ENCODE data around the gene SNRPE. TPM values are rescaled to one million over a fixed set of nuclear protein-coding genes. Genes with fewer than 3 reads are reported as not detected.
A peak's percentile ranks its signal among the peaks of the same experiment; 100 is the strongest.

Gene SNRPE
- total RNA-seq, 1 donor, result 53.1 TPM

DNA sequence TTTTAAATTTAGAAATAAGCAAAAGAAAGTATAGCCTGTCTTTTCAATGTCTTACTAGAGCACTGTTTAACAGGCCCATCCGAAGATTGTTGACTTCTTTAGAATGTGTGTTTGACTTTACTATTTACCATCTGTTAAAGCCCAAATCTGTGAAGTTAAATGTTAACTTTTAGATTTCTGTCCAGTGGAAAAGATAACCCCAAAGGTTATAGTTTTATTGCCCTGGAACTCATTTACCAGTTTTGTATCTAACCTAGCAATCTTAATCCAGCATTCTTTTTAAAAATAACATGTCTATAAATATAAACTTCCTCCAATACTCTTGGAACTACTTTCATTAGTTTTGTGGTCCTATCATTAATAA lies 37.9 kb downstream of the SNRPE start:
- H3K4me3 ChIP-seq (ENCODE audit: low read depth, low read length), result no peak overlapping the region
- DNase-seq (ENCODE audit: low read depth), result no peak
- no peak for TF ChIP-seq CTCF (IDR thresholded peaks at IDR 0.05; ENCODE audit: insufficient read depth, low read depth, low read length)

- no peak for DNase-seq (ENCODE audit: low read depth)
- no peak for TF ChIP-seq CTCF (IDR thresholded peaks at IDR 0.05; ENCODE audit: insufficient read depth, low read depth, low read length)
- H3K4me3 ChIP-seq (ENCODE audit: low read depth, low read length), result no peak overlapping the region
Observed at GRCh38 chr1:203899869-203900714, 38.7 kb downstream of the SNRPE start.

DNA sequence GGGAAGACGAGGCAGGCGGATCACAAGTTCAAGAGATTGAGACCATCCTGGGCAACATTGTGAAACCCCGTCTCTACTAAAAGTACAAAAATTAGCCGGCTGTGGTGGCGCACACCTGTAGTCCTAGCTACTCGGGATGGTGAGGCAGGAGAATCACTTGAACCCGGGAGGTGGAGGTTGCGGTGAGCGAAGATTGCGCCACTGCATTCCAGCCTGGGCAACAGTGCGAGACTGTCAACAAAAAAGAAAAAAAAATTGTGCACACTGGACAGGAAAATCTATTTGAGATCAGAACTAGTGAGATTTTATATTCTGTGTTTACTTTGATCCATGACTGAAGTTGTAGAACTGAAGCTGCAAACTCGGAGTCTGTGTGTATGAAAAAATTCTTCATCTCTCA lies 40.2 kb downstream of the SNRPE start:
- DNase-seq (ENCODE audit: low read depth), result no peak
- TF ChIP-seq CTCF (IDR thresholded peaks at IDR 0.05; ENCODE audit: insufficient read depth, low read depth, low read length), result no peak
- H3K4me3 ChIP-seq (ENCODE audit: low read depth, low read length), result no peak overlapping the region

GRCh38 chr1:203905275-203905674 lies 43.9 kb downstream of the SNRPE start:
- no peak overlapping the region for H3K4me3 ChIP-seq (ENCODE audit: low read depth, low read length)
- TF ChIP-seq CTCF (IDR thresholded peaks at IDR 0.05; ENCODE audit: insufficient read depth, low read depth, low read length), result no peak
- DNase-seq (ENCODE audit: low read depth), result no peak

DNA sequence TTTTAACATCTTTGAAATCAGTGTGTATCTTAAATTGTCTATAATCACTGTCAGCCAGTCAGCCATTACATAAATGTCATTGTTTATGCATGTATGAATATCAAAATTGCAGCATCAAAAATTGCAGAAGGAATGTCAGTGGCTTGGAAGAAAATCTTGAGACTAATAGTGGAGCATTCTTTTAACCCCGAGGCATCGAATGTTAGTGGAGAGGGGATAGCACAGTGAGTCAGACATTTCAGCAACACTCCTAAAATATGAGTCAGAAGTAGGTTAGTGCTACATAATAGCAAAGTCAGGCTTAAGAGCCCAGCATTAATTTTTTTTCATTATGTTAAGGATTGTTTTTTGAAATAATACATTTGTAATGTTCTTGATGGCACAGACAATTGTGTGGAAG lies 45.5 kb downstream of the SNRPE start:
- no peak for TF ChIP-seq CTCF (IDR thresholded peaks at IDR 0.05; ENCODE audit: insufficient read depth, low read depth, low read length)
- no peak overlapping the region for H3K4me3 ChIP-seq (ENCODE audit: low read depth, low read length)
- DNase-seq (ENCODE audit: low read depth), result peak; percentile 87

- TF ChIP-seq CTCF (IDR thresholded peaks at IDR 0.05; ENCODE audit: insufficient read depth, low read depth, low read length), result no peak
Observed at GRCh38 chr1:203907901-203908300, 46.5 kb downstream of the SNRPE start.

DNA sequence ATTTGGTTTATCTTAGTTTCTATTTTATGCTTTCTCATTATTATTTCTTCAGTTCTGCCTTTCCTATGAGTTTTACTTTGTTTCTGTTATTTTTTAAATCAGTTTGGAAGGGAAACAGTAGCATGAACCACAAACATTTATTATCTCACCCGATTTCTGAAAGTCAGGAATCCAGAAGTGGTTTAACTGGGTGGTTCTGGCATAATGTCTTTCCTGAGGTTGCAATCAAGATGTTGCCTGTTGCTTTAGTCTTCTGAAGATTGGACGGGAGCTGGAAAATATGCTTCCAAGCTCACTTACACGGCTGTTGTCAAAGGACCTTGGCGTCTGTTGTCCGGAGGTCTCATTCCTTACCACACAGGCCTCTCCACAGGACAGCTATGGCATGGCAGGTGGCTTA lies 50.4 kb downstream of the SNRPE start:
- H3K4me3 ChIP-seq (ENCODE audit: low read depth, low read length), result no peak overlapping the region
- TF ChIP-seq CTCF (IDR thresholded peaks at IDR 0.05; ENCODE audit: insufficient read depth, low read depth, low read length), result no peak
- peak; percentile 53 for DNase-seq (ENCODE audit: low read depth)

More at GRCh38 chr1:203907901-203908300, 46.5 kb downstream of the SNRPE start:
- no peak overlapping the region for H3K4me3 ChIP-seq (ENCODE audit: low read depth, low read length)
- DNase-seq (ENCODE audit: low read depth), result no peak
